Activated B cell treated with CpG ODN at 0.5 μM for 24 hours (primary cell): Measurements from ENCODE around the gene BTBD6. TPM values are rescaled to one million over a fixed set of nuclear protein-coding genes. Genes with fewer than 3 reads are reported as not detected.

Experiments used
- ATAC-seq: fragments of 200-7000 bp; cut with Tn5 transposase; one replicate; pipeline ENCODE4 v1.10.0; 2021; ENCODE audit warnings: low read depth, mild to moderate bottlenecking, moderate library complexity
- CTCF ChIA-PET: fragments of 350-600 bp; sonication (Branson Sonifier 250); formaldehyde crosslinking; loops from one replicate; lab custom pipeline; 2021; ENCODE audit warnings: antibody characterized with exemption; lab: Charles Lee
- POLR2A ChIA-PET: fragments of 350-600 bp; sonication (Branson Sonifier 250); formaldehyde crosslinking; loops from one replicate; lab custom pipeline; 2021; ENCODE audit warnings: antibody characterized with exemption; lab: Charles Lee
- DNase-seq: peaks from one replicate; pipeline ENCODE4 v3.0.0; 2022
- H3K27ac Mint-ChIP-seq: one replicate; pipeline ENCODE4 v1.8.0; 2020; ENCODE audit warnings: mixed read lengths
- H3K27me3 Mint-ChIP-seq: one replicate; pipeline ENCODE4 v1.8.0; 2021; ENCODE audit warnings: mixed read lengths
- H3K36me3 Mint-ChIP-seq: one replicate; pipeline ENCODE4 v1.8.0; 2021; ENCODE audit warnings: low read depth, mixed read lengths
- H3K4me1 Mint-ChIP-seq: one replicate; pipeline ENCODE4 v1.8.0; 2021; ENCODE audit warnings: mixed read lengths
- H3K4me3 Mint-ChIP-seq: one replicate; pipeline ENCODE4 v1.8.0; 2020; ENCODE audit warnings: mild to moderate bottlenecking, mixed read lengths
- H3K9me3 Mint-ChIP-seq: one replicate; pipeline ENCODE4 v1.8.0; 2020; ENCODE audit warnings: mixed read lengths
- CTCF ChIP-seq: fragments of 200-600 bp; IDR thresholded peaks from one replicate; pipeline ENCODE4 v1.8.0; 2022; ENCODE audit warnings: antibody characterized with exemption, mild to moderate bottlenecking
- intact Hi-C: fragments of 100-400 bp; cut with micrococcal nuclease; formaldehyde crosslinking; loops from one replicate; pipeline ENCODE4 v1.15.1; 2024
- total RNA-seq: library from RNA; stranded (reverse); gene quantifications from 2 replicates; pipeline ENCODE4 v1.2.3, GENCODE V29; 2022

The BTBD6 gene
- total RNA-seq, 1 donor from 2014 or later: 21.0 TPM

GRCh38 chr14:105252552-105253328, 4.4 kb downstream of the BTBD6 start:
- ATAC-seq: no peak
- intact Hi-C loops: no loop called here
- ChIA-PET CTCF (no interaction called here), POLR2A (no interaction called here)
- no peak overlapping the region for H3K27ac Mint-ChIP-seq
- DNase-seq: no peak
- peaks cover 19% of the 10 kb centered on the region for H3K36me3 Mint-ChIP-seq
- peaks cover 27% of the 10 kb centered on the region for H3K4me1 Mint-ChIP-seq
- no peak overlapping the region for H3K4me3 Mint-ChIP-seq
- H3K9me3 Mint-ChIP-seq: no peaks in the 10 kb centered on the region
- no peaks in the 10 kb centered on the region for H3K27me3 Mint-ChIP-seq
- no peak for TF ChIP-seq CTCF

- intact Hi-C loops: no loop called here
- no peaks in the 10 kb centered on the region for H3K27me3 Mint-ChIP-seq
- H3K4me3 Mint-ChIP-seq: no peak overlapping the region
- no peak for DNase-seq
- CTCF ChIA-PET: no interaction called here
- peaks cover 19% of the 10 kb centered on the region for H3K36me3 Mint-ChIP-seq
- no peak for TF ChIP-seq CTCF
- POLR2A ChIA-PET: no interaction called here
- H3K9me3 Mint-ChIP-seq: no peaks in the 10 kb centered on the region
- H3K27ac Mint-ChIP-seq: no peak overlapping the region
- peaks cover 26% of the 10 kb centered on the region for H3K4me1 Mint-ChIP-seq
- ATAC-seq: no peak
These were observed 5.0 kb downstream of the BTBD6 start for GRCh38 chr14:105253329-105253682.

- Mint-ChIP-seq H3K4me3 (no peak overlapping the region), H3K36me3 (peaks cover 15% of the 10 kb centered on the region), H3K27me3 (no peaks in the 10 kb centered on the region), H3K9me3 (no peaks in the 10 kb centered on the region), H3K27ac (no peak overlapping the region), H3K4me1 (peaks cover 24% of the 10 kb centered on the region)
- ATAC-seq (no peak), DNase-seq (no peak)
- no peak for TF ChIP-seq CTCF
- ChIA-PET POLR2A (interaction anchor here (0.6 kb wide), 1 partner anchor 1301 kb away, joined by 9 read pairs; no protein-coding TSS in a partner anchor), CTCF (no interaction called here)
- intact Hi-C loops: no loop called here
These were observed 6.7 kb downstream of the BTBD6 start for GRCh38 chr14:105255021-105255507.

GRCh38 chr14:105256292-105256960, 8.1 kb downstream of the BTBD6 start:
- no peak overlapping the region for H3K27ac Mint-ChIP-seq
- ChIA-PET CTCF (no interaction called here), POLR2A (no interaction called here)
- intact Hi-C loops: no loop called here
- DNase-seq (no peak), ATAC-seq (no peak)
- H3K4me3 Mint-ChIP-seq: no peak overlapping the region
- H3K36me3 Mint-ChIP-seq: peaks cover 9% of the 10 kb centered on the region
- TF ChIP-seq CTCF: no peak
- H3K27me3 Mint-ChIP-seq: no peaks in the 10 kb centered on the region
- H3K4me1 Mint-ChIP-seq: peaks cover 15% of the 10 kb centered on the region
- no peaks in the 10 kb centered on the region for H3K9me3 Mint-ChIP-seq

- Mint-ChIP-seq H3K4me3 (no peak overlapping the region), H3K9me3 (no peaks in the 10 kb centered on the region), H3K4me1 (peaks cover 10% of the 10 kb centered on the region), H3K27me3 (no peaks in the 10 kb centered on the region), H3K36me3 (peaks cover 3% of the 10 kb centered on the region), H3K27ac (no peak overlapping the region)
- ATAC-seq (no peak), DNase-seq (no peak)
- TF ChIP-seq CTCF: no peak
- intact Hi-C loops: no loop called here
- CTCF ChIA-PET: no interaction called here
- POLR2A ChIA-PET: no interaction called here
These were observed 9.1 kb downstream of the BTBD6 start for GRCh38 chr14:105257464-105257863.
